ENCODE data around the gene MED31. TPM values are rescaled to one million over a fixed set of nuclear protein-coding genes. Genes with fewer than 3 reads are reported as not detected.

MED31 gene
- total and polyA plus RNA-seq, 2 of the 13 experiments (the other 11 are each of a cell fraction or from before 2014, with no cell fraction given) = 19.0 to 20.9 TPM

DNA sequence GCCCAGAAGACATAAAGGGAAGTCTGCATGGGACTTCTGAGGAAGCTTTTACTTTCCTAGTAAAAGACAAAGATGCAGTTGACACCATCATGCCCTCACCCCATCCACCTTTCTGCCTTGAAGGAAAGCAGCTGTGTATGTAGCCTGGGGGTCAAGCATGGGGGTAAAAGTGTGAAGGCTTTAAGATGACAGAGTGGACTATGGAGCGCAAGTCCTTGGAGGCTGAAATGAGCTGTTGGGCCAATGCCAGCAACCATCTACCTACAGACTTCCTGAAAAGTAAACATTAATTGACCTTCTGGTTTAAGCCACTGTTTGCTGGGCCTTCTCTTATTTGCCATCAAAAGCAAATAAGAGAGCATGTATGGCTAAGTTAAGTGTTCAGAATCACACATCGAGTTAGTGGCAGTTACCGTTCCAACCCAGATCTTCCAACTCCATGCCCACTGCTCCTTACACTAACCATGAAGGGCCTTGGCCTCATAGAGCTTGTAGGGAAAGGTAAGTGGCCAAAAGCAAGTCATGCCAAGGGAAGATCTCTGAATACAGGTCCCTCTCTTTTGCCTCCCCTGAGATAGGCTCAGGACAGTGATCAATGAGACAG, 31.8 kb upstream of the MED31 start (continued):
- TF ChIP-seq ELF4 (CRISPR knock-in tag; IDR thresholded peaks at IDR 0.05; ENCODE audit: borderline replicate concordance) (no peak), NBN (conservative IDR thresholded peaks at IDR 0.05) (no peak), HES4 (CRISPR knock-in tag; IDR thresholded peaks at IDR 0.05; ENCODE audit: borderline replicate concordance) (no peak), ZMYM3 (CRISPR knock-in tag; IDR thresholded peaks at IDR 0.05) (0 out of 2 replicates have a peak, but pooled peaks have one; percentile 51), RFX3 (CRISPR knock-in tag; IDR thresholded peaks at IDR 0.05) (no peak), AGO2 (optimal IDR thresholded peaks at IDR 0.05; ENCODE audit: low read depth, low read length) (no peak), AHR (CRISPR knock-in tag; IDR thresholded peaks at IDR 0.05) (no peak; the same call in 1 of the 2 replicates), ZNF253 (CRISPR knock-in tag; IDR thresholded peaks at IDR 0.05; ENCODE audit: borderline replicate concordance) (no peak), ZNF775 (CRISPR knock-in tag; IDR thresholded peaks at IDR 0.05; ENCODE audit: borderline replicate concordance) (no peak), YEATS2 (CRISPR knock-in tag; IDR thresholded peaks at IDR 0.05; ENCODE audit: borderline replicate concordance) (no peak), ZNF510 (CRISPR knock-in tag; IDR thresholded peaks at IDR 0.05; ENCODE audit: low read depth) (no peak), ZMAT3 (CRISPR knock-in tag; conservative IDR thresholded peaks at IDR 0.05) (peak; percentile 10; the same call in 1 of the 2 replicates), ZNF431 (CRISPR knock-in tag; IDR thresholded peaks at IDR 0.05; ENCODE audit: borderline replicate concordance, low read depth) (no peak)
- TF ChIP-seq, protein P1, sequence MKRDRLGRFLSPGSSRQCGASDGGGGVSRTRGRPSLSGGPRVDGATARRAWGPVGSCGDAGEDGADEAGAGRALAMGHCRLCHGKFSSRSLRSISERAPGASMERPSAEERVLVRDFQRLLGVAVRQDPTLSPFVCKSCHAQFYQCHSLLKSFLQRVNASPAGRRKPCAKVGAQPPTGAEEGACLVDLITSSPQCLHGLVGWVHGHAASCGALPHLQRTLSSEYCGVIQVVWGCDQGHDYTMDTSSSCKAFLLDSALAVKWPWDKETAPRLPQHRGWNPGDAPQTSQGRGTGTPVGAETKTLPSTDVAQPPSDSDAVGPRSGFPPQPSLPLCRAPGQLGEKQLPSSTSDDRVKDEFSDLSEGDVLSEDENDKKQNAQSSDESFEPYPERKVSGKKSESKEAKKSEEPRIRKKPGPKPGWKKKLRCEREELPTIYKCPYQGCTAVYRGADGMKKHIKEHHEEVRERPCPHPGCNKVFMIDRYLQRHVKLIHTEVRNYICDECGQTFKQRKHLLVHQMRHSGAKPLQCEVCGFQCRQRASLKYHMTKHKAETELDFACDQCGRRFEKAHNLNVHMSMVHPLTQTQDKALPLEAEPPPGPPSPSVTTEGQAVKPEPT (CRISPR knock-in tag; IDR thresholded peaks at IDR 0.05; ENCODE audit: low read depth) = no peak
- TF ChIP-seq, protein P2, sequence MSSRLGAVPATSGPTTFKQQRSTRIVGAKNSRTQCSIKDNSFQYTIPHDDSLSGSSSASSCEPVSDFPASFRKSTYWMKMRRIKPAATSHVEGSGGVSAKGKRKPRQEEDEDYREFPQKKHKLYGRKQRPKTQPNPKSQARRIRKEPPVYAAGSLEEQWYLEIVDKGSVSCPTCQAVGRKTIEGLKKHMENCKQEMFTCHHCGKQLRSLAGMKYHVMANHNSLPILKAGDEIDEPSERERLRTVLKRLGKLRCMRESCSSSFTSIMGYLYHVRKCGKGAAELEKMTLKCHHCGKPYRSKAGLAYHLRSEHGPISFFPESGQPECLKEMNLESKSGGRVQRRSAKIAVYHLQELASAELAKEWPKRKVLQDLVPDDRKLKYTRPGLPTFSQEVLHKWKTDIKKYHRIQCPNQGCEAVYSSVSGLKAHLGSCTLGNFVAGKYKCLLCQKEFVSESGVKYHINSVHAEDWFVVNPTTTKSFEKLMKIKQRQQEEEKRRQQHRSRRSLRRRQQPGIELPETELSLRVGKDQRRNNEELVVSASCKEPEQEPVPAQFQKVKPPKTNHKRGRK (CRISPR knock-in tag; IDR thresholded peaks at IDR 0.05) = no peak
- TF ChIP-seq, protein P3, sequence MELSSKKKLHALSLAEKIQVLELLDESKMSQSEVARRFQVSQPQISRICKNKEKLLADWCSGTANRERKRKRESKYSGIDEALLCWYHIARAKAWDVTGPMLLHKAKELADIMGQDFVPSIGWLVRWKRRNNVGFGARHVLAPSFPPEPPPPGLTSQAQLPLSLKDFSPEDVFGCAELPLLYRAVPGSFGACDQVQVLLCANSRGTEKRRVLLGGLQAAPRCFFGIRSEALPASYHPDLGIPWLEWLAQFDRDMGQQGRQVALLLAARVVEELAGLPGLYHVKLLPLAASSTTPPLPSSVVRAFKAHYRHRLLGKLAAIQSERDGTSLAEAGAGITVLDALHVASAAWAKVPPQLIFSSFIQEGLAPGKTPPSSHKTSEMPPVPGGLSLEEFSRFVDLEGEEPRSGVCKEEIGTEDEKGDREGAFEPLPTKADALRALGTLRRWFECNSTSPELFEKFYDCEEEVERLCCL (CRISPR knock-in tag; IDR thresholded peaks at IDR 0.05; ENCODE audit: borderline replicate concordance) = 0 out of 2 replicates have a peak, but pooled peaks have one; percentile 51
- TF ChIP-seq, protein P4, sequence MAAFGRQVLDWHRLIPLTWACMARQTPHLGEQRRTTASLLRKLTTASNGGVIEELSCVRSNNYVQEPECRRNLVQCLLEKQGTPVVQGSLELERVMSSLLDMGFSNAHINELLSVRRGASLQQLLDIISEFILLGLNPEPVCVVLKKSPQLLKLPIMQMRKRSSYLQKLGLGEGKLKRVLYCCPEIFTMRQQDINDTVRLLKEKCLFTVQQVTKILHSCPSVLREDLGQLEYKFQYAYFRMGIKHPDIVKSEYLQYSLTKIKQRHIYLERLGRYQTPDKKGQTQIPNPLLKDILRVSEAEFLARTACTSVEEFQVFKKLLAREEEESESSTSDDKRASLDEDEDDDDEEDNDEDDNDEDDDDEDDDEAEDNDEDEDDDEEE (CRISPR knock-in tag; IDR thresholded peaks at IDR 0.05) = no peak
- TF ChIP-seq, protein P5, sequence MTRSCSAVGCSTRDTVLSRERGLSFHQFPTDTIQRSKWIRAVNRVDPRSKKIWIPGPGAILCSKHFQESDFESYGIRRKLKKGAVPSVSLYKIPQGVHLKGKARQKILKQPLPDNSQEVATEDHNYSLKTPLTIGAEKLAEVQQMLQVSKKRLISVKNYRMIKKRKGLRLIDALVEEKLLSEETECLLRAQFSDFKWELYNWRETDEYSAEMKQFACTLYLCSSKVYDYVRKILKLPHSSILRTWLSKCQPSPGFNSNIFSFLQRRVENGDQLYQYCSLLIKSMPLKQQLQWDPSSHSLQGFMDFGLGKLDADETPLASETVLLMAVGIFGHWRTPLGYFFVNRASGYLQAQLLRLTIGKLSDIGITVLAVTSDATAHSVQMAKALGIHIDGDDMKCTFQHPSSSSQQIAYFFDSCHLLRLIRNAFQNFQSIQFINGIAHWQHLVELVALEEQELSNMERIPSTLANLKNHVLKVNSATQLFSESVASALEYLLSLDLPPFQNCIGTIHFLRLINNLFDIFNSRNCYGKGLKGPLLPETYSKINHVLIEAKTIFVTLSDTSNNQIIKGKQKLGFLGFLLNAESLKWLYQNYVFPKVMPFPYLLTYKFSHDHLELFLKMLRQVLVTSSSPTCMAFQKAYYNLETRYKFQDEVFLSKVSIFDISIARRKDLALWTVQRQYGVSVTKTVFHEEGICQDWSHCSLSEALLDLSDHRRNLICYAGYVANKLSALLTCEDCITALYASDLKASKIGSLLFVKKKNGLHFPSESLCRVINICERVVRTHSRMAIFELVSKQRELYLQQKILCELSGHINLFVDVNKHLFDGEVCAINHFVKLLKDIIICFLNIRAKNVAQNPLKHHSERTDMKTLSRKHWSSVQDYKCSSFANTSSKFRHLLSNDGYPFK (CRISPR knock-in tag; IDR thresholded peaks at IDR 0.05; ENCODE audit: borderline replicate concordance) = no peak
- TF ChIP-seq, protein P6, sequence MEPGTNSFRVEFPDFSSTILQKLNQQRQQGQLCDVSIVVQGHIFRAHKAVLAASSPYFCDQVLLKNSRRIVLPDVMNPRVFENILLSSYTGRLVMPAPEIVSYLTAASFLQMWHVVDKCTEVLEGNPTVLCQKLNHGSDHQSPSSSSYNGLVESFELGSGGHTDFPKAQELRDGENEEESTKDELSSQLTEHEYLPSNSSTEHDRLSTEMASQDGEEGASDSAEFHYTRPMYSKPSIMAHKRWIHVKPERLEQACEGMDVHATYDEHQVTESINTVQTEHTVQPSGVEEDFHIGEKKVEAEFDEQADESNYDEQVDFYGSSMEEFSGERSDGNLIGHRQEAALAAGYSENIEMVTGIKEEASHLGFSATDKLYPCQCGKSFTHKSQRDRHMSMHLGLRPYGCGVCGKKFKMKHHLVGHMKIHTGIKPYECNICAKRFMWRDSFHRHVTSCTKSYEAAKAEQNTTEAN (CRISPR knock-in tag; conservative IDR thresholded peaks at IDR 0.05) = 0 out of 2 replicates have a peak, but pooled peaks have one; percentile 33

Measured in HepG2 (cell line).